Forelimb muscle (tissue), 1 donor: ENCODE measurements around the gene WDR7. TPM values are rescaled to one million over a fixed set of nuclear protein-coding genes. Genes with fewer than 3 reads are reported as not detected.

ENCODE experiments used
- DNase-seq: peaks from one replicate; pipeline ENCODE4 v3.0.0-alpha.2; 2013; ENCODE audit warnings: low read depth
- polyA plus RNA-seq: library from polyadenylated mRNA; unstranded; fragments of 120-200 nt; gene quantifications from one replicate; pipeline ENCODE4 v1.2.1, GENCODE V29; 2013; ENCODE audit not compliant: insufficient read length

Gene WDR7
- polyA plus RNA-seq, 1 donor = 8.9 TPM

- DNase-seq = no peak
Measured at GRCh38 chr18:56803051-56803450, 151.9 kb downstream of the WDR7 start.

DNA sequence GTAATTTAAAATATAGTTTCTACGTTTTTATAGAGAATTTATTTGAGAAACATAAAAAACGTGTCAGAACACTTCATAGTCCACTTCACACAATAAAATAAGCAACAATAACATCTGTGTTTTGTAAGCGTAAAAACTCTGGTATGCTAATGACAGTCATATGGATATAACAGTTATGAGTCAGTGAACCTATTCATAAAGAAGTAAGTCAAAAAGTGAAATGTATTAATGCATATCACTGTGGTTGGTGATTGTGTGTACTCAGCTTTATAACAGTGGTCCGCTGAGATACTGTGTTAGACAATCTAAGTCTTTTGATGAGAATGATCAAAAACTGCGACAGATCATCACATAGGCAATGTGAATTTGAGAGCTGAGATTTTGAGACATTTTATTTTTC lies 153.2 kb downstream of the WDR7 start:
- DNase-seq = no peak

DNA sequence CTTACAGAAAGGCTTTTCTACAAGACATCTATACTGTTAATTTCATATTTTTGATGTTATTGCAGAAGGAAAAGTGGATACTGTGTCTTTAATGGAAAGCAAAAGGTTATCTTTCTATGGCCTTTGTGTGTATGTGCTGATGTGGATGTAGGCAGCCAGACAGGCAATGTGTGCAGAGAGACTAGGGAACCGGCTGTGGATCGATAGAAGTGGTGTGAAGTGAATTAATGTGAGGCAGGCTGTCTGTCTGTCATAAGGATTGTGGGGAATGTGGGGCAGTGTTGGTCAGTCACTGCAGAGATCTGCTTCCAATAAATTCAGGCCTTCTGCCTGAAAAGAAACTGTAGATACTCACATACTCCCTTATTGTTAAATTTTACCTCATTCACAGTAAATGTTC lies 156.7 kb downstream of the WDR7 start:
- DNase-seq = no peak

- no peak for DNase-seq
Measured at GRCh38 chr18:56812674-56813073, 161.5 kb downstream of the WDR7 start.

- DNase-seq = no peak
Measured at GRCh38 chr18:56815926-56816325, 164.8 kb downstream of the WDR7 start.

DNA sequence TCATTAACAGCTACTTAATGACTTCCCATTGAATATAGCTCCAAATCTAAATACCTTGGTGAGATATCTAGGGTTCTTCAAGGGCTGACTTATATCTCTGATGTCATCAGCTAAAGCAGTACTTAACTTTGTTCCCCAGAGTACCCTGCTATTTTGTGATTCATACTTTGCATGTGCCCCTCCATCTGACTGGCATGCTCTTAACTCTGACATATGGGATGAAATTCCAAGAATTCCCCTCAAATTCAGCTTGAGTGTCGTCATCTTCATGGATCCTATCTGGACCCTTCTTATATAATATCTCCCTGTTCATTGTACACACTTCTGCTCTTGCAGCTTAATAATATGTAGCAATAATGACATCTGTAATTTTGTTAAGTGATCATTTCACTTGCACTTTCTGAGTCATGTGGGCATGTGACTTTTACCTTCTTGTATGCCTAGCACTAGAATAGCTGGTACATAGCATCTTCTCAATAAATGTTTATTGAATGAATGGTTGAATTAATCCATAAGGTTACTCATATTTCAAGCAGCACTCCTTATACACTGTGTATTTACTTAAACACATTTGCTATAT lies 172.9 kb downstream of the WDR7 start:
- DNase-seq = no peak

- no peak for DNase-seq
Measured at GRCh38 chr18:56825321-56825720, 174.2 kb downstream of the WDR7 start.

DNA sequence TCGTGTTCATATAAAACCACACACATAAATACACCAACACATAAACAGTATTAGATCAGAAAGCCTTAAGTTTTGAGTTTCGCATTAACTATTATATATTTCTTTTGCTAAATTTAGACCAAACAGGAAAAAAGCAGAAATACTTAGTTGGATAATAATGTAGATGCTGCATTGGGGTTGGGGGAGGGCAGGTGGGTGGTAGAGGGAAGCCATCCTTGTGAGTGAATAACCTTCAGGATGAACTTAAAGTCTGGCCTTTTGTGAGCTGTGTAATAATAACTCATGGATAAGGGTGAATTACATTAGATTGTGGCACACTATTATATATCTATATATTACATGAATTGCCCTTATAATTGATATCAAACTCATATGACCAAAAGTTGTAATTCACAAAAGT lies 174.7 kb downstream of the WDR7 start:
- no peak for DNase-seq

DNA sequence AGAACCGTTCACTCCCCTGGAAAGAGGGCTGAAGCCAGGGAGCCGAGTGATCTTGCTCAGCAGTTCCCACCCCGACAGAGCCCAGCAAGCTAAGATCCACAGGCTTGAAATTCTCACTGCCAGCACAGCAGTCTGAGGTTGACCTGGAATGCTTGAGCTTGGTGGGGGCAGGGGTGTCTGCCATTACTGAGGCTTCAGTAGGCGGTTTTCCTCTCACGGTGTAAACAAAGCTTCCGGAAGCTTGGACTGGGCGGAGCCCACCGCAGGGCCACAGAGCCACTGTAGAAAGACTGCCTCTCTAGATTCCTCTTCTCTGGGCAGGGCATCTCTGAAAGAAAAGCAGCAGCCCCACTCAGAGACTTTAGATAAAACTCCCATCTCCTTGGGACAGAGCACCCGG lies 180.8 kb downstream of the WDR7 start:
- no peak for DNase-seq

DNA sequence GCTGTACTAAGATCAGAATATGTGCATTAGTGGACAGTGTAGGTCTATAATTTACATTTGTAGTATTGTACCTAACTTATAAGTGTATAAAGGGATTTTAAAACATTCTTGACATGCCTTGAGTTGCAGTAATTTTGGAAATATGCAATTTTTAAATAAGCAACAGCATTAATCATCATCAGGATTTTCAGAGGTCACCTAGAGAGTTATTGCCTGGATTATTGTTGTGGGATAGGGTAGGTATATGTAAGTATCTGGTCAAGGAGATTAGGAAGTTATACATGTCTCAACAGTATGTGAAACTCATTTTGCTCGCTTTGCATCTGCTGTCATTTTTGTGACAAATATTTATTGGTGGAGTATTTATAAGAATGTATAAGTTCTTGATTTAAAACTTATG lies 184.2 kb downstream of the WDR7 start:
- DNase-seq = no peak

DNA sequence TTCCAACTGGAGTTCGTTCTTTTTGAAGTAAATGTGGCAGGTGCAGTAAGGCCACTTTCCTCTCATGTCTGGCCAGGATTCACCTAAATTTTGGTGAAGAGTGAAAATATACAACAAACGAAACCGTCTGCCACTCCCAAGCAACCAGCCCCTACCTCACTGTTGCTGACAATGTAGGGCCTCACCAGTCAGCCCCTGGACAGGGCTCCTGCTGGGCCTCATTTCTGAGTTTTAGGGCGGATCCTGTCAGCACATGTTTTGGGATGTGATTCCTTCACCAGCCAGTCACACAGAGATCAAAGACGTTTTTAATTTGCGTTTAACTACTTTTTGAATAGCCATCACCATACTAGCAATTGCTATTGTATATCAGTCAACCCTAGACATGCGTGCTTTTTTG lies 185.0 kb downstream of the WDR7 start:
- DNase-seq = no peak

- no peak for DNase-seq
Measured at GRCh38 chr18:56841836-56842235, 190.7 kb downstream of the WDR7 start.

- no peak for DNase-seq
Measured at GRCh38 chr18:56843241-56843640, 192.1 kb downstream of the WDR7 start.

GRCh38 chr18:56844556-56844955 lies 193.4 kb downstream of the WDR7 start:
- no peak for DNase-seq

DNA sequence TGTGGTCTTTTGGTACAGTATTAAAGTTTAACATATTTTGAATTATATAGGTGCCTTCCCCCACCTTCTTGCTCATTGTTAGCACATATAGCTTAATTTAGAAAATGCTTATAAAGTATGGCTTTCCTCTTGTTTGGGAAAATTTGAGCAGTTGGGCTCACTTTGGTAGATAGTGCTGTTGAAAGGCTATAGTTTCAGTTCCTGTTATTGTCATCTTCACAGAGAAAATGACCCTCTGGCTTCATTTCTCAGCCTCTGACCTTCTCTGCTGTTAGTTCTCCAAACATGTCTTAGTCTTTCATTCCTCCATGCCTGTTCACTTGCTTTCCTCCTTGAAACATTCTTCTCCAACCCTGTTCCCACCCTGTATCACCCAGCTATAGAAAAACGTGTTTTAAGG lies 200.6 kb downstream of the WDR7 start:
- DNase-seq = no peak

- no peak for DNase-seq
Measured at GRCh38 chr18:56853961-56854360, 202.8 kb downstream of the WDR7 start.

- DNase-seq = no peak
Measured at GRCh38 chr18:56861244-56861643, 210.1 kb downstream of the WDR7 start.

DNA sequence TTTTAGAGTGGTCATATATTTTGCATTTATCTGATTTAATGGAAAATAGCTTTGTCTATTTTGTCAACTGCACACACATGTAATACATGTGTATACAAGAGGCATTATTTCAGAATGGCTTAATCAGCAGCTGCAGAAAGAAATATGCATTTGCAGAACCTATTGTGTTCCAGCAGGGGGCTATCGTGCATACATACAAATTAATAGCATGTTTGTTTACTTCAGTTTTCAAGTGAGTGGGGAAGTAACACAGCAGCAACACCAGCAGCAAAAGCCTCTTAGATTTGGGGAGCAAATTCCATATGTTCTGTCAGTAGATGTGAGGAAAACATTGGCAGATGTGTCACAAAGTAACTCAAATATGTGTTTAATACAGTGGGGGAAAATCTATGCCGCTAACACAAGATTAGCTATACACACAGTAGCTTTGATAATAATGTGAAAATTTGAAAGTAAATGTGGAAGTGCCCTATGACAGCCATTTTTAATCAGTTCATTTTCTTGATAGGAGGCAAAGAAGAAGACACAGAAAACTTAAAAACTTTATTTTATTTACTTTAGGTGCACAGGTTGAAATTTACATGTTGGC lies 218.1 kb downstream of the WDR7 start:
- DNase-seq = peak; percentile 26

DNA sequence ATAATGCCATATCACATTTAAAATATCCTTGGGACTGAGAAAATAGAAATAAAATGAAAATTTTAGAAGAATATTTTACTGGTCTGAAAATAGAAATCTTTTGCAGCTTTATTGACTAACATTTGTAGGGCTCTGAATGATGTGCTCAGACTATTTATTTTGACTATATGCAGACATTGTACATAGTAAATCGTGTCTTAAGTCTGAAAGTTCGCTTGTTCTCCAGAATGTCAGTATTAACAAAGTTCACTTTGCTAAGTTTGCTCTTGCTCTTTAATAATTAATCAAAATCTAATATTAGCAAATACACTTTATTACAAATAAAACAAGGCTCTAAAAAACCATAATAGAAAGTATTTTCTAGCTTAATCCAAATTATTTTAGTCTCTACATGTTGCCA lies 219.8 kb downstream of the WDR7 start:
- DNase-seq = no peak

DNA sequence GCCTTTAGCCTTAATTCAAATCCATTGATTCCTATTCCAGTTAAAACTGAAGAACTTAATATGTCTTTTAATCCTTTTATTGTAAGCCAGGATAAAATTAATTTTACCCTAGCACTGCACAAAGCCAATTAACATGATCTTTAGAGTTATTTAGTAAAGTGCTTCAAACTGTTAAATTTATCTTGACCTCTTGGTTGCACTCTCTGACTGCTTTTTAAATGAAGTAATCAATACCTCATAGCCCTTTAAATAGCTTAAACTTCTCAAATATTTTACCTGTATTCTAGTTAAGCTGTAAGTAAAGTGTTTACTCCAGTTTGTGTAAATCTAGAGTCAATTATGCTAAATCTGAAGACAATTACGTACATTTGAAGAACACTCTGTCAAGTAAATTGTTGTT lies 221.0 kb downstream of the WDR7 start:
- DNase-seq = no peak

DNA sequence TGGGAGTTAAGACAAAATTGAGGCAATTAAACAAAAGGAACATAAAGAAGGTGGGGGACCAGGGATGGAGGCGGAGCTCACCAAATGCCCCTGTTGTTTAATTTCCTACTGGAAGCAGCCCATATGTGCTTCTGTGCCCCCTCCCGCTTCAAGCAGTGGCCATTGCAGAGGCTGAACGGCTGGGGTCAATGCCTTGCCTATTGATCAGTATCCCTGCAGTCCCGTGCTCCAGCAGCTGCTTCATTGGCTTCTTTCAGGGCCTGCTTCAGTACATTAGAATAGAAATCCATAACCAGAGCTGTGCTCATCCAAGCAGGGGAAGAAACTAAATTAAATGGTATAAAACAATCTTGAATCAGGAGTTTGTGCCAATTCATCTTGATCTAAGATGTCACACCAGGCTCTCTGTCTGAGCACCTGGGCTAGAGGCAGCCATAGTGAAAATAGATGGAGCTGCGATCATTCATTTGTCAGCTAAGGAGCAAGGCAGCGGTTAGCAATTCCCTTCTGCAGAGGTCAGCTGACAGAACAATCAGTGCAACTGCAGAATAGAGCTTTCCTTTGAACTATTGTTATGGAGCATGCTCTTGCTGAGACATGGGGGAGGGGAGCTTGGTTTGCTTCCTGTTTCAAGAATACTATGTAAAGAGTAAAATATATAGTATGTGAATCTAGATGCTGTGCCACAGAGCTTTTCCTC lies 222.4 kb downstream of the WDR7 start:
- DNase-seq = no peak

- DNase-seq = no peak
Measured at GRCh38 chr18:56878711-56879110, 227.6 kb downstream of the WDR7 start.

GRCh38 chr18:56884511-56884910 lies 233.4 kb downstream of the WDR7 start:
- DNase-seq = no peak

DNA sequence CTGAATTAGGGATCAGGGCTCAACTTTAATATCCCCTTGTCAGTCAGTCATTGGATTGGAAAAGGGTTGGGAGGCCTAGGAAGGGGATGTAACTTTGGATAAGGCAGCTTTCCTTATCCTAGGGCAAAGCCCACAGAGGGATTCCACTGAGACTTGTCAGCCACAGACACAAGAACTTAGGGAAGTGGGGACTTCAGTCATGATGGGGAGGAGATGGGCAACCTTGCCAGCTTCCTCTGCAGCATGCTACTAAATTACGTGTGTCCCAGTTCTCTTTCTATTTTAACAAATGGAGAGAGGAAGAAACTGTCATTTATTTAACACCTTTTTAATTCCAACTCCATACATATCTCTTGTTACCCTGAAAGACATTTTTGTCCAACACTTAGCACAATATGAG lies 237.8 kb downstream of the WDR7 start:
- no peak for DNase-seq
